GM21515 (cell line): ENCODE results near the gene RPL32.
"Not testable (repeated sequence)": the region's sequence is repeated elsewhere in the genome, so short reads cannot be mapped to it uniquely, and the experiment has no call there.

ENCODE experiments used
- ATAC-seq: cut with Tn5 transposase; IDR thresholded peaks from one replicate; pipeline ENCODE4 v1.9.1; 2021; ENCODE audit not compliant: unreplicated experiment

Gene RPL32

DNA sequence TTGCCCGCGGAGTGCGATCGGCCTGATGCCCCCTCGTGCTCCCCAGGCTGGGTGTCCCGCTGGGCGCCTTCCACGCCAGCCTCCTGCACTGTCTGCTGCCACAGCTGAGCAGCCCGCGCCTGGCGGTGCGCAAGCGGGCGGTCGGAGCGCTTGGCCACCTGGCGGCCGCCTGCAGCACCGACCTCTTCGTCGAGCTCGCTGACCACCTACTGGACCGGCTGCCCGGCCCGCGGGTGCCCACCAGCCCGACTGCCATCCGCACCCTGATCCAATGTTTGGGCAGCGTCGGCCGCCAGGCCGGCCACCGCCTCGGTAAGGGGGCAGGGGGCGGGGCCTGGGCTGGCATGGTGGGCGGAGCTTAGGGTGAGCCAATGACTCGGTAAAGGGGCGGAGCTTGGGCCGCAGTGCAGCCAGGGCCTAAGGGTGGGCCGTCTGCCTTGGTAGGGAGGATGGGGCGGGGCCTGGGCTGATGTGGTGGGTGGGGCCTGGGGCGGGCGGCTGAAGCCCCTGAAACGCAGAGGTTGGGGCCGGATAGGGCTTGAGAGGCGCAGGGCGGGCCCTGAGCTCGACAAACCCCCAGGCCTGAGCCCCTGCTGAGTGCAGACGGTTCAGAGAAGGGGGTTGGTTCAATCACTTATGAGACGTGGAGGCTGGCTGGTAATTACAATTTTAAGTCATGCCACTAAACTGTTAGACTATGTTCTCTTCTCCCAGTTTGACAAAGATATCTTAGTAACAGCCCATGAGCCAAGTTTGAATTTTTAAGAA, 31.2 kb downstream of the RPL32 start:
- peak; percentile 97 for ATAC-seq

- no peak for ATAC-seq
Measured at GRCh38 chr3:12809435-12809834, 31.9 kb downstream of the RPL32 start.

- no peak for ATAC-seq
Measured at GRCh38 chr3:12809001-12809400, 32.4 kb downstream of the RPL32 start.

GRCh38 chr3:12808587-12808986, 32.8 kb downstream of the RPL32 start:
- ATAC-seq, result no peak

DNA sequence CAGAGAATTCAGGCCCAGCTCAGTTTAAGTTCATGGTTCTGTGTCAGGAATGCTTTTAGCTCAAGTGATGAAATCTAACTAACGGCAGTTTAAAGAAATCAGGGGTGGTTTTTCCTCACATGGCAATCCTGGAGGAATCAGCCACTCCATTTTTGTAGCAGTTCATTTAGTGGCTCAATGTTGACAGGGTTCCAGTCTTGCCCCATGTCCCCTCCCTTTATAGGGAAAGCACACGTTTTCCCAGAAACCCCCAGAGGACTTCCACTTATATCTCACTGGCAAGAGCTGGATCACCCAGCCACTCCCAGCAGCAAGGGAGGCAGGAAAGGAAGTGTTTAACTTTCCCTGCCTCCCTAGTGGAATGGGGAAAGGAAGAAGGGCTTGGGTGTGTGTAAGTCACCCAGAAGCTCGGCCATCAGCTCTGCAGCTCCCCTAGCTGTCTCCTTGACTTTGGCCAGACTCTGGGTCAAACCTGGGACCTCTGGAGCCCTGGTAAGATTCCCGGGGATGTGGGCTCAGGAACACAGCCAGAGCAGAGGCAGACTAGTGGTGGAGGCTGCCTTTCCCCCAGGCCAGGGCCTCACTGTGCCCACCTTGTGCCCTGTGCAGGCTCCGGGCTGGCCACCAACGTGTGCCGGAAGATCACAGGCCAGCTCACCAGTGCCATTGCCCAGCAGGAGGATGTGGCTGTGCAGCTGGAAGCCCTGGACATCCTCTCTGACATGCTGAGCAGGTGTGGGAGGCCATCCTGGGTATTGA, 33.6 kb downstream of the RPL32 start:
- no peak for ATAC-seq

- no peak for ATAC-seq
Measured at GRCh38 chr3:12807066-12807465, 34.3 kb downstream of the RPL32 start.

GRCh38 chr3:12803371-12803770, 38.0 kb downstream of the RPL32 start:
- ATAC-seq, result no peak

DNA sequence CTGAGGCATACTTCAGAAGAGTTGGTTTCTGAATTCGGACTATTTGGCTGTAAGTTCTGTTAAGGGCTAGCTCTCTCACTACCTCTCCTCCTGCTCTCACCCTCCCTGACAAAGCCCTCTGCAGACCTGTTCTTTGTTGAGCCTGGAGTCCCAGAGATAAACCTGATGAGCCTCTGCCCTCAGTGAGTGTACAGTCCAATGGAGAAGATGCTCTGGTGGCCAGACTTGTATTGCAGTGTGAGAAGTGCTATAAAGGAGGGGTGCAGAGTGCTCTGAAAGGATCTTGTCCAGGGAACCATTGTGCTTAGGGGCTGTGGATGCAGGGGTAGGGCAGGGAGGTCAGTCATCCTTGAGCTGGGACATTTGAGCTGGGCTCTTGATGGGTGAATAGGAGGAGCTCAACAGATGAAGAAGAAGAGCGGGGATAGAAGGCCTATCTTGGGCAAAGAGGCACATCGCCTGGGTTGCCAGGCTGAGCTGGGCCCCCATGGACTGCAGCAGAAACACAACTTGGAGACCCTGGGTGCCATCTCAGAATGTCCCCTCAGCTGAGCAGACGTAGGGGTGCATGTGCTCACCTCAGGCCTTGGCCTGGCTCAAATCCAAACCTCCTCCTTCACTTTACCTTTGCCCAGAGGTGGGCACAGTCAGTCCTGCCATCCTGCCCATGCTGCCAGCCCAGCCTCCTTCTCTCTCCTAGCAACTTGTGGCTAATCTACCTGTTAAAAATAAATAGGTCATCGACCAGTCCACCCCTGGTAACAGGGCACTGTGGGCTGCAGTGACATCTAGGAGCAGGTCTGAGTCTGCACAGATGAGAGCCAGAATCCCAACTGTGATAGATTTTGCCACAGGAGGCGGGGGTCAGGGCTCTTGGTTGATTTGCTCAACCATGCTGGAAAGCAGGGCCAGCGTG, 41.6 kb downstream of the RPL32 start:
- no peak for ATAC-seq

DNA sequence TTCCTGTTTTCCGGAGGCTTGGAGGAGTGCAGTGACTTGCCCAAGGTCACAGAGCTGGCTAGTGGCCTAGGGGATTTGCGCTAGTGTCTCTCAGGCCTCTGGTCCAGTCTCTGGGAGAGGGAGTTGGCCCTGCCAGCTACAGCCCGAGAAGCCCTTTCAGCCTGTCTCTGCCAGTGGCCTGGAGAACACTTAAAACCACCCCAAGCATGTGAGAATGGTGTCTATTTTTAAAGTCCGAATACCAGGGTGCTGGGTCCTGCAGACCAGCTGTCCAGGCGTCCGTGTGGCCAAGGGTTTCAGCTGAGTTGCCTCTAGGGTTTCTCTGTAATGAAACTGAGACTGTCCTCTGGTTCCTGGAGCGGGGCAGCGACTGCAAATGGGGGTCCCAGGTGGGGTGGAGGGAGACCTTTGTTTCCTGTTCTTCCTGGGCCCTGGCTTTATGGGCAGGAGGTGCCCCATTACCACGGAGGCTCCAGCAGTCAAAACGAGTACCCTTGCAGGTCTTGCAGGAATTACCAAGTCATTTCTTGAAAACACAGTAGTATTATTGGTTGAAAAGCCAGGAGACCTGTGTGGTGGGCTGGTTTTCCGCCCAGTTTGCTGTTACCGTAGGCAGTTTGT, 42.7 kb downstream of the RPL32 start:
- no peak for ATAC-seq

GRCh38 chr3:12797892-12798558, 43.3 kb downstream of the RPL32 start:
- ATAC-seq, result no peak

GRCh38 chr3:12797124-12797891, 44.1 kb downstream of the RPL32 start:
- ATAC-seq, result no peak

GRCh38 chr3:12796171-12797123, 44.9 kb downstream of the RPL32 start, which contains the start of gene CAND2:
TSS of gene CAND2 (plus strand) at chr3:12796680. CDS start at chr3:12796721, 41 bp downstream.
- ATAC-seq, result no peak

DNA sequence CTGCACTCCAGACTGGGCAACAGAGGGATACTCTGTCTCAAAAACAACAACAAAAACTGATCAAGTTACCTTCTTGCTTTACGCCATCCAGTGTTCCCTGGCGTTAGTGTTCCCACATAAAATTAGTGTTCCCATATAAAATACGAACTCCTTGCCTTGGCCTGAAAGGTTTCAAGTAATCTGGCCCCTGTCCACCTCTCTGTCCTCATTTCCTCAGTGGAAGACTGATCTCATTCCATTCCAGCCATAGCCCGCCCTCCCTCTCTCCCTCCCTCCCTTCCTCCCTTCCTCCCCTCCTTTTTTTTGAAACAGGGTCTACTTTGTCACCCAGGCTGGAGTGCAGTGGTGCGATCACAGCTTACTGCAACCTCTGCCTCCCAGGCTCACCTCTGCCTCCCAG, 47.7 kb downstream of the RPL32 start:
- ATAC-seq, result no peak

DNA sequence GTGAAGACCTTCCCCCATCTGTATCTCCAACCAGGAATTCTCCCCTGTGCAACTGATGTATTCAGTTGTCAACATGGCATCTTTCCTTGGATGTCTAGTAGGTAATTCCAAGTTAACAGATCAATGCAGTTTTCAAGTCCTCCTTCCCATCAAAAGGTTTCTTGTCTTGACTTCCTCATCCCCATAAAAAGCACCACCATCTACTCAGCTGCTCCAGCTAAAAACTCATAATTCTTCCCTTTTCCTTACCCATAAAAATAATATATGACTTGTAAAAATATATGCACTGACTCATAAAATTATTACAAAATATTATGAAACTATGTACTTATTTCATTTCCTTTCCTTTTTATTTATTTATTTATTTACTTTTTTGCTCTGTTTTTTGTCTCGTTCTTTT, 49.9 kb downstream of the RPL32 start:
- no peak for ATAC-seq

GRCh38 chr3:12787967-12788690, 53.2 kb downstream of the RPL32 start:
- ATAC-seq, result not testable (repeated sequence)

DNA sequence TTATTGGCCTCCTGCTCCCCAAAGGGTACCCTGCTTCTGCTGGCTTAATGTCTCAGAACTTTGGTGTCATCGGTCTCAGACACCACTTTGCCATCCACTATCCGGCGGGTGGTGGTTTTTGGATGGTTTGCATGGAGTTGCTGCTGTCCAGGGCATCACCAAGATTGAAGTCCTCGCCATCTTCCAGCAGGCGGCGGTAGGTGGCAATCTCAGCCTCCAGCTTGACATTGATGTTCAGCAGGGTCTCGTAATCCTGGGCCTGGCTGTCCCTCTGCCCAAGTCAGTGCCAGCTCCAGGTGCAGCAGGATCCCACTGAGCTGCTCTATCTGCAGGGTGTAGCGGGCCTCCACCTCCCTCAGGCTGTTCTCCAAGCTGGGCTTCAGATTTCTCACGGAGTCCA, 54.0 kb downstream of the RPL32 start:
- ATAC-seq, result not testable (repeated sequence)

- no peak for ATAC-seq
Measured at GRCh38 chr3:12785096-12785495, 56.3 kb downstream of the RPL32 start.
